Testis (tissue), 2 donors: ENCODE results near the gene HSD17B12.

ENCODE experiments used
- CTCF ChIP-seq, 3 experiments: fragments of 450-650 bp in 2 of 3; fragments of 200-600 bp in 1 of 3; sonication (generic) in 1 of 3; IDR thresholded peaks; one replicate each; pipeline ENCODE4 v1.5.1; 2016 to 2019; ENCODE audit warnings: antibody characterized with exemption in 3 of 3, mild to moderate bottlenecking in 2 of 3, moderate library complexity in 1 of 3
- POLR2A ChIP-seq: fragments of 450-650 bp; IDR thresholded peaks from one replicate; pipeline ENCODE4 v1.6.1; 2017; ENCODE audit warnings: antibody characterized with exemption, mild to moderate bottlenecking, moderate library complexity

DNA sequence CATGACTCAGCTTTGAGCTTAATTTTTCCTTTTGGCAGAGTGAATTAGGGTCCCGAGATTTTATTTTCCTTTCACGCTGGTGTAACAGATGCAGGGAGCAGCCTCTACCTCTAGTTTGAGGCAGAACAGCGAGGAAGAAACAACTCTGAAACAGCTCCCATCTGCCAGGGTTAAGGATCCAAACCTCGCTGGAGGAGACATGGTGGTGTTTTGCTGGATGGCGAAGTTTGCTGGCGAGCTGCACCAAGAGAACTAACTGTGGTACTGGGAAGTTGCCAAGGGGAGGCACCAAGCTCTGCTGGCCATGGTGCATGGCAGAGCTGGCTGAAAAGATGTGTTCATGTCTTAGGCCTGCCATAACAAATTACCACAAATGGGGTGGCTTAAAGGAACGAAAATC is 192.5 kb downstream of the HSD17B12 start:
- TF ChIP-seq CTCF (IDR thresholded peaks at IDR 0.05), result no peak
- no peak for TF ChIP-seq POLR2A
